Activated CD4-positive, CD25-positive, alpha-beta regulatory T cell treated with anti-CD3 and anti-CD28 coated beads, Interleukin-2, amount 50 U/mL, for 16 hours (primary cell): ENCODE measurements around the gene PTPN22.

Source experiments
- DNase-seq: peaks from one replicate; pipeline ENCODE4 v3.0.0-alpha.2; 2020; ENCODE audit warnings: low read depth, low spot score

Gene PTPN22

GRCh38 chr1:113871597-113872113 is at the start of gene PTPN22:
Gene PTPN22, minus strand, starts transcription at chr1:113871712.
- peak; percentile 68 for DNase-seq

- no peak for DNase-seq
These were observed 46.7 kb upstream of the PTPN22 start for GRCh38 chr1:113918243-113918642.

- DNase-seq: no peak
These were observed 46.0 kb upstream of the PTPN22 start for GRCh38 chr1:113917400-113918082.

- DNase-seq: no peak
These were observed 45.5 kb upstream of the PTPN22 start for GRCh38 chr1:113916974-113917373.

GRCh38 chr1:113913887-113914664 is 42.6 kb upstream of the PTPN22 start:
- DNase-seq: no peak

GRCh38 chr1:113913312-113913668 is 41.8 kb upstream of the PTPN22 start:
- DNase-seq: no peak

DNA sequence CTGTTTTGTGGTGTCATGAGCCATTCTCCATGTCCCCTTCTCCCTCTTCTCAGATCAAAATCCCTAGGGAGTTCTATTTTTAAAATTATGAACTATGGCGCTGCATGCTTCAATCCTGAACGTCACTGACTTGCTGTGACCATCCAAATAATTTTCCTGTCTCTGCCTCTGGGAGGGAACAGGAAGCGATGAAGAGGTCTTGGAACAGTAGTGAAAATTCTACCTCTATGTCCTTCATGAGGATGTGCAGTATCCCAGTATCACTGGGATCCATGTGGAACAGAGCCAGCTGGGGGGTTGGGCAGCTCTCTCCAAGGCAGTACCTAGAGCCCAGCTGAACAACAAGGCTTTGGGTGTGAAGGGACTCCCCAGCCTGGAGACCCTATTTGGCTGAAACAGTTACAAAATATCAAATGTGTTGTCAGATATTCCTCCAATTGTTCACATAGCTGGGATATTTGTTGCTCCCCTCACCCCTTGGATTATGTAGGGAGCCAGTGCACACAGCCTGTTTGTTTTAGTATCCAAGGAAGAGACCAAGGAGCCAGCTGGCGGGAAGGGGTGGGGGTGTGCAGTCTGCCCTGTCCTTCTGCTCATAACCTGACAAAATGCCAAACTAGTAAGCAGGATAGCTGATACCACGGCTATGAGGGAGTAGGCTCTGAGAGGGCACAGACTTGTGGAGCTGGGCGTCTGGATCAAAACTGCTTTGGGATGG is 41.2 kb upstream of the PTPN22 start:
- no peak for DNase-seq

GRCh38 chr1:113905435-113905861 is 33.9 kb upstream of the PTPN22 start:
- DNase-seq: peak; percentile 8

- DNase-seq: peak; percentile 95
These were observed 33.3 kb upstream of the PTPN22 start, which contains the start of the genes AP4B1 and DCLRE1B for GRCh38 chr1:113904674-113905434. Gene AP4B1, minus strand, starts transcription at chr1:113904799. Its CDS starts 82 bp downstream, at chr1:113904717. Gene DCLRE1B, plus strand, starts transcription at chr1:113905326. Its CDS starts 261 bp downstream, at chr1:113905587.

DNA sequence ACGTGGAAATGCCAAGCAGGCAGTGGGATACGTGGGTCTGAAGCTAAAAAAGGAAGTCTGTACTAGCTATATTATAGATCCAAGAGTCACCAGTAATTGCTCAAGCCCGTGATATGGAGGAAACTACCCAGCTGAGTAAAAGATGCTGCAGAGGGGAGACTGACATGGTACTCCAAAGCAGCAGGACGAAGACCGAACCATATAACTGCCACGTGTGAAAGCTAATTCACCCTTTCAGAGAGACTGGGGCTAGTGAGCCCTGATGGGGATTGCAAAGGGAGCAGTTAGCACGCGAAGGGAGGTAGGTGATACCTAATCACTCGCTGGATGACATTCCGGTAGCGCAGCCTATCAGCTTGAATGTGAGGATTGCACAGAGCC is 32.8 kb upstream of the PTPN22 start:
- DNase-seq: peak; percentile 33

- DNase-seq: no peak
These were observed 32.2 kb upstream of the PTPN22 start for GRCh38 chr1:113903501-113904292.

DNA sequence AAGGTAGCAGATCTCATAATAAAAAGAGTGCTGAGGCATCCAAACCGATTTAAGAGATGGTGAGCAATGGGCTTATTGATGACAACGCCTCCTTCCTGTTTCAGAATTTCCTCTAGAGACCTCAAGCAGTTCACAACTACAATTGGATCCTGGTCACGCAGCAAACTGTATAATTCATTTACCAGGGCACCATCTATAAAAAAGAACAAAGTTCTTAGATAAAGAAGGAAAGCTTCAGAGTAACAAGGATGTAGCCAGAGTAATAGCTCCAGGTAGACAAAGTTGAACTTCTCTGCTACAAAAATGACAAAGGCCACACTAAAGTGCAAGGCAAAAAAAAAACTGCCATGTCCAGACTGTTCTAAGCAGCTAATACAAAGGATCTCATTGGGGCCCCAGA is 29.7 kb upstream of the PTPN22 start:
- DNase-seq: no peak

- DNase-seq: no peak
These were observed 27.6 kb upstream of the PTPN22 start for GRCh38 chr1:113899111-113899510.

DNA sequence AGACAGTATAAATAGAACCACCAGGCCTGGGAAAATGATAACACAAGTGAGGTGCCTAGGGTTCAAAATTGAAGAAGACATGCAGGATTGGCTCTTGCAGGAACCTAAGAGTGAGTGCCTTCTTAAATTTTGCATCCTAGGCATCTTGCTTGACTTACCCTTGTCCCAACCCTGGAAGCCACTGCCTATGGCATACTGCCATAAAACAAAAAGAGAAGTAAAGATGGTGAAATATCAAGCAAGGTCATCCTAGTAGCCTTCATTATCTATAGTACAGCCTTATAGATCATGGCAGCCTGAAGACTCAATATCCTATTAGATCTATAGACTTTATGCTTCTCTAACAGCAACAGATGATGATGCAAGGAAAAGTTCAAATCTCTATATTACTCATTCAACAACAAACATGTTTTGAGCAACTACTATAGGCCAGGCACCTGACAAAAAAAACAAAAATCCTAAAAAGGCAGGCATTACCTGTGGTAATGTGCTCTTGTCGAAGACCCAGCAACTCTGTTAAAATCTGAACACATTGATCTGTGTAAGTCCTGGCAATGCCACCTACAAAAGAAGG is 26.8 kb upstream of the PTPN22 start:
- no peak for DNase-seq

DNA sequence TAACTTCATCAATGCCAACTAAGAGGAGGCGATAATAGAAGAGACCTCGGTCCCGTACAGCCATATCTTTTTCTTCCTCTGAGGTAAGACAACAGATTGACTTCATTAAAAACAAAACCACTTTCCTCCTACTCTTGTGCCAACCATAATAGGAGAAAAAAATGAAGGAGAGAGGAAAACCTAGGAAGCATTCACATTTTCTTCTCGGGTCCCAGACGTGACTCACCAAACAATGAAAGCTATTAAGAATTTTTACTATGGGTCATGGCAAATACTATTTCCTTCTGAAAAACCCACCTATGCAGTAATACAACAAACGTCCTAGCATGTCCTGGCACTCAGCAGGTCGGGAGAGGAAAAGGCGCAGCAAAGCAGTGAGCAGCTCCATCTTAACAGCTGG is 24.4 kb upstream of the PTPN22 start:
- DNase-seq: no peak

GRCh38 chr1:113895098-113895497 is 23.6 kb upstream of the PTPN22 start:
- no peak for DNase-seq

- DNase-seq: no peak
These were observed 21.8 kb upstream of the PTPN22 start for GRCh38 chr1:113893267-113893666.

- no peak for DNase-seq
These were observed 20.2 kb upstream of the PTPN22 start for GRCh38 chr1:113891631-113892220.

- DNase-seq: no peak
These were observed 19.3 kb upstream of the PTPN22 start for GRCh38 chr1:113890816-113891215.
